H1 (cell line): ENCODE results near the gene PCCA. TPM values are rescaled to one million over a fixed set of nuclear protein-coding genes. Genes with fewer than 3 reads are reported as not detected.

Experiments
- BCL11A ChIP-seq, 2 experiments: IDR thresholded peaks; one replicate each; pipeline ENCODE4 v1.6.1; 2011; ENCODE audit warnings: low read depth in 2 of 2, low read length in 2 of 2, mild to moderate bottlenecking in 2 of 2
- EP300 ChIP-seq, 2 experiments: IDR thresholded peaks; 1 replicate in 1 of 2; 2 replicates in 1 of 2; pipeline ENCODE4 v1.6.1; 2011 to 2012; ENCODE audit warnings: low read depth in 2 of 2, low read length in 2 of 2, mild to moderate bottlenecking in 2 of 2, borderline replicate concordance in 1 of 2, inconsistent platforms in 1 of 2, moderate library complexity in 1 of 2
- GABPA ChIP-seq: IDR thresholded peaks from 2 replicates; pipeline ENCODE4 v1.6.1; 2011; ENCODE audit warnings: mild to moderate bottlenecking, low read length, moderate library complexity, borderline replicate concordance; ENCODE audit not compliant: insufficient read depth
- MAX ChIP-seq: IDR thresholded peaks from 2 replicates; pipeline ENCODE4 v1.6.1; 2012; ENCODE audit warnings: inconsistent platforms
- POLR2A ChIP-seq, 2 experiments: IDR thresholded peaks; 1 replicate in 1 of 2; 2 replicates in 1 of 2; pipeline ENCODE4 v1.6.1; 2011; ENCODE audit warnings: low read depth in 2 of 2, low read length in 2 of 2, mild to moderate bottlenecking in 2 of 2; ENCODE audit errors: control extremely low read depth in 1 of 2
- SIRT6 ChIP-seq: IDR thresholded peaks from one replicate; pipeline ENCODE4 v1.7.1; 2012; ENCODE audit warnings: low read length, inconsistent platforms
- SP4 ChIP-seq: IDR thresholded peaks from 2 replicates; pipeline ENCODE4 v1.6.1; 2012; ENCODE audit warnings: low read length, inconsistent platforms
- polyA plus RNA-seq, 7 experiments: library from polyadenylated mRNA; depleted of rRNA in 3 of 7; stranded (reverse) in 5 of 7; unstranded in 2 of 7; fragments of >200 nt in 5 of 7; fragments of 200-250 nt in 2 of 7; gene quantifications; 1 replicate in 5 of 7; 2 replicates in 1 of 7; 4 replicates in 1 of 7; pipeline versions ENCODE4 v1.2.1 to v1.2.3, GENCODE V29; 2011 to 2013; ENCODE audit warnings: missing spikeins in 2 of 7, mixed read lengths in 2 of 7
- total RNA-seq: library from RNA; stranded (reverse); fragmentation: NEBNext Ultra II Directional; extraction: Animal tissue kit (Norgen Biotek cat#: 25700); gene quantifications from 2 replicates; pipeline ENCODE4 v1.2.1, GENCODE V29; 2021

The PCCA gene
- total and polyA plus RNA-seq, 2 of the 8 experiments (the other 6 are each of a cell fraction or from before 2014, with no cell fraction given) = 18.4 to 49.8 TPM

DNA sequence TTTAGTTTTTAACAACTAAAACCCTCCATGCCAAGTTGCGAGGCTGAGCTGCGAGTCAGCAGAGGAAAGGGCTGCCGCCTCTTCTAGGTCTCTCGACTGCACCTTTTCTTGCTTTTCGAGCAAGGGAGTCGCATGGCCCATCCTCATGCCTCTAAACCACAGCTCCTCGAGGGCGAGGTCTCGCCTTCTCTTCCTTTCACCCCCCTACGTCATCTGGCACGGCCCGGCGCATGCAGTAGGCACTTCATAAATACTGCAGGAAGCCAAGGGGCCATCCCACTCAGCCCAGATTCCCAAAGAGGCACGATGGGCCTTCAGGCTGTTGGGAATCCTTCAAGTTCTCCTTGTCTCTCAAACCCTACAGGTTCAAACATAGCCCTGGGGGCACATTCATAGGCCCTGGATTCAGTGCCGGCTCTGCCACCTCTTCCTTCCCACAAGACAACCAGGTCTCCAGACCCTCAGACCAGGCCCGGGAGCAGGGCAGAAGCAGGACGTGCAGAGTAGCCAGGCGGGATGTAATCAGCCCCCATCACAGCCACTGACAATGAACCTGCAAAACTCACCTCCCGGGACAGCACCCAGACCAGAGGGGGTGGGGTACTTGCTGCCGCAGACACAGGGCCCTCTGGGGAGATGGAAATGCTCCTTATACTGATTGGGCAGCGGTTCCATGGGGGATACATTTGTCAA lies 458.0 kb downstream of the PCCA start (continued):
- TF ChIP-seq GABPA (no peak), EP300 (IDR thresholded peaks at IDR 0.05; ENCODE audit: borderline replicate concordance in 1 of 2, low read depth in 2 of 2, low read length in 2 of 2) (no peak), BCL11A (IDR thresholded peaks at IDR 0.05; ENCODE audit: low read depth in 2 of 2, low read length in 2 of 2) (no peak), SP4 (no peak), MAX (no peak), POLR2A (IDR thresholded peaks at IDR 0.05; ENCODE audit: control extremely low read depth in 1 of 2, low read depth in 2 of 2, low read length in 2 of 2) (no peak), SIRT6 (no peak)
